WTC11 (cell line): ENCODE data around the gene DEFB132. TPM values are rescaled to one million over a fixed set of nuclear protein-coding genes. Genes with fewer than 3 reads are reported as not detected.

Experiments used
- ATAC-seq: fragments of 200-7000 bp; cut with Tn5 transposase; 2 replicates; pipeline ENCODE4 v1.10.0; 2021; ENCODE audit warnings: mild to moderate bottlenecking, moderate library complexity
- CTCF ChIA-PET: fragments of 300-600 bp; sonication (Branson Sonifier 250); formaldehyde crosslinking; loops from one replicate; lab custom pipeline; 2021; ENCODE audit warnings: antibody characterized with exemption; lab: Charles Lee
- POLR2A ChIA-PET: fragments of 350-600 bp; sonication (Branson Sonifier 250); formaldehyde crosslinking; loops from one replicate; lab custom pipeline; 2021; ENCODE audit warnings: antibody characterized with exemption; lab: Charles Lee
- DNase-seq: peaks from one replicate; pipeline ENCODE4 v3.0.0; 2021; ENCODE audit warnings: low spot score
- H3K27ac Mint-ChIP-seq: 2 replicates; pipeline ENCODE4 v1.8.0; 2021; ENCODE audit warnings: mixed read lengths
- H3K27me3 Mint-ChIP-seq: 2 replicates; pipeline ENCODE4 v1.8.0; 2021; ENCODE audit warnings: low read depth, mild to moderate bottlenecking, moderate library complexity, mixed read lengths
- H3K36me3 Mint-ChIP-seq: 2 replicates; pipeline ENCODE4 v1.8.0; 2021; ENCODE audit warnings: mixed read lengths
- H3K4me1 Mint-ChIP-seq: 2 replicates; pipeline ENCODE4 v1.8.0; 2022; ENCODE audit warnings: mixed read lengths
- H3K4me3 Mint-ChIP-seq: 2 replicates; pipeline ENCODE4 v1.8.0; 2021; ENCODE audit warnings: mild to moderate bottlenecking, moderate library complexity, mixed read lengths
- H3K9me3 Mint-ChIP-seq: 2 replicates; pipeline ENCODE4 v1.8.0; 2021; ENCODE audit warnings: mixed read lengths
- ATF6 ChIP-seq: sonication (generic); formaldehyde crosslinking; IDR thresholded peaks from 2 replicates; pipeline ENCODE4 v1.8.1; 2023; ENCODE audit warnings: mild to moderate bottlenecking, missing genetic modification reagents
- CREB1 ChIP-seq: sonication (generic); formaldehyde crosslinking; IDR thresholded peaks from 2 replicates; pipeline ENCODE4 v1.8.0; 2023; ENCODE audit warnings: mild to moderate bottlenecking, missing genetic modification reagents
- MXD4 ChIP-seq: fragments of 250-450 bp; sonication (Bioruptor Pico); IDR thresholded peaks from 2 replicates; pipeline ENCODE4 v1.8.0; 2021; ENCODE audit warnings: mild to moderate bottlenecking, moderate library complexity, borderline replicate concordance
- MYBL2 ChIP-seq: sonication (generic); formaldehyde crosslinking; IDR thresholded peaks from 2 replicates; pipeline ENCODE4 v1.8.1; 2023; ENCODE audit warnings: mild to moderate bottlenecking, moderate library complexity, missing genetic modification reagents
- NR1H2 ChIP-seq: sonication (generic); formaldehyde crosslinking; IDR thresholded peaks from 2 replicates; pipeline ENCODE4 v1.9.0; 2021; ENCODE audit warnings: mild to moderate bottlenecking, moderate library complexity, missing genetic modification reagents
- PRDM15 ChIP-seq: sonication (generic); formaldehyde crosslinking; IDR thresholded peaks from 2 replicates; pipeline ENCODE4 v1.8.0; 2022; ENCODE audit warnings: missing genetic modification reagents
- ZBTB21 ChIP-seq: sonication (generic); formaldehyde crosslinking; IDR thresholded peaks from 2 replicates; pipeline ENCODE4 v1.8.1; 2023; ENCODE audit warnings: mild to moderate bottlenecking, missing genetic modification reagents, borderline replicate concordance
- ZBTB43 ChIP-seq: sonication (generic); formaldehyde crosslinking; IDR thresholded peaks from 2 replicates; pipeline ENCODE4 v1.8.1; 2023; ENCODE audit warnings: mild to moderate bottlenecking, missing genetic modification reagents
- ZNF138 ChIP-seq: sonication (generic); formaldehyde crosslinking; conservative IDR thresholded peaks from 2 replicates; pipeline ENCODE4 v1.8.1; 2022; ENCODE audit warnings: mild to moderate bottlenecking, moderate library complexity, missing genetic modification reagents
- ZNF219 ChIP-seq: sonication (generic); formaldehyde crosslinking; IDR thresholded peaks from 2 replicates; pipeline ENCODE4 v1.8.0; 2023; ENCODE audit warnings: missing genetic modification reagents, mild to moderate bottlenecking, borderline replicate concordance
- ZNF512 ChIP-seq: sonication (generic); formaldehyde crosslinking; IDR thresholded peaks from 2 replicates; pipeline ENCODE4 v1.8.1; 2022; ENCODE audit warnings: missing genetic modification reagents, borderline replicate concordance
- total RNA-seq: library from RNA; stranded (reverse); gene quantifications from 3 replicates; pipeline ENCODE4 v1.2.3, GENCODE V29; 2021
- TF ChIP-seq, protein P1 (sequence below): fragments of 200-600 bp; IDR thresholded peaks from 2 replicates; pipeline ENCODE4 v1.8.0; 2022; ENCODE audit warnings: antibody characterized with exemption
- TF ChIP-seq, protein P2 (sequence below): fragments of 250-450 bp; sonication (Bioruptor Pico); IDR thresholded peaks from 2 replicates; pipeline ENCODE4 v1.9.0; 2021; ENCODE audit warnings: mild to moderate bottlenecking, borderline replicate concordance
- TF ChIP-seq, protein P3 (sequence below): sonication (generic); formaldehyde crosslinking; IDR thresholded peaks from 2 replicates; pipeline ENCODE4 v1.8.1; 2022; ENCODE audit warnings: low read depth, missing genetic modification reagents, borderline replicate concordance
- TF ChIP-seq, protein P4 (sequence below): sonication (generic); formaldehyde crosslinking; IDR thresholded peaks from 2 replicates; pipeline ENCODE4 v1.8.0; 2022; ENCODE audit warnings: mild to moderate bottlenecking, missing genetic modification reagents
- TF ChIP-seq, protein P5 (sequence below): sonication (generic); formaldehyde crosslinking; IDR thresholded peaks from 2 replicates; pipeline ENCODE4 v1.8.1; 2022; ENCODE audit warnings: mild to moderate bottlenecking, moderate library complexity, missing genetic modification reagents

The DEFB132 gene
- total RNA-seq, 1 experiment from 2014 or later: not detected

- CTCF ChIA-PET: interaction anchor here (1.0 to 6.5 kb wide), 5 partner anchors 13 to 33 kb away, joined by 3 to 55 read pairs (median 5); partner anchors contain the start of gene SOX12
- peaks cover 43% of the 10 kb centered on the region for H3K4me1 Mint-ChIP-seq
- POLR2A ChIA-PET: interaction anchor here (1.0 to 6.3 kb wide), 5 partner anchors 12 to 89 kb away, joined by 3 to 110 read pairs (median 8); partner anchors contain the start of gene SOX12
- peak within 1 kb of the TSS; percentile 100 for H3K27ac Mint-ChIP-seq
- DNase-seq (peak; percentile 88), ATAC-seq (peak; percentile 82)
- H3K4me3 Mint-ChIP-seq: peak within 1 kb of the TSS; percentile 100
- peaks cover 5% of the 10 kb centered on the region; the same call in 1 of the 2 replicates for H3K9me3 Mint-ChIP-seq
- peaks cover 13% of the 10 kb centered on the region for H3K36me3 Mint-ChIP-seq
- H3K27me3 Mint-ChIP-seq: peaks cover 37% of the 10 kb centered on the region
- TF ChIP-seq, protein P1, sequence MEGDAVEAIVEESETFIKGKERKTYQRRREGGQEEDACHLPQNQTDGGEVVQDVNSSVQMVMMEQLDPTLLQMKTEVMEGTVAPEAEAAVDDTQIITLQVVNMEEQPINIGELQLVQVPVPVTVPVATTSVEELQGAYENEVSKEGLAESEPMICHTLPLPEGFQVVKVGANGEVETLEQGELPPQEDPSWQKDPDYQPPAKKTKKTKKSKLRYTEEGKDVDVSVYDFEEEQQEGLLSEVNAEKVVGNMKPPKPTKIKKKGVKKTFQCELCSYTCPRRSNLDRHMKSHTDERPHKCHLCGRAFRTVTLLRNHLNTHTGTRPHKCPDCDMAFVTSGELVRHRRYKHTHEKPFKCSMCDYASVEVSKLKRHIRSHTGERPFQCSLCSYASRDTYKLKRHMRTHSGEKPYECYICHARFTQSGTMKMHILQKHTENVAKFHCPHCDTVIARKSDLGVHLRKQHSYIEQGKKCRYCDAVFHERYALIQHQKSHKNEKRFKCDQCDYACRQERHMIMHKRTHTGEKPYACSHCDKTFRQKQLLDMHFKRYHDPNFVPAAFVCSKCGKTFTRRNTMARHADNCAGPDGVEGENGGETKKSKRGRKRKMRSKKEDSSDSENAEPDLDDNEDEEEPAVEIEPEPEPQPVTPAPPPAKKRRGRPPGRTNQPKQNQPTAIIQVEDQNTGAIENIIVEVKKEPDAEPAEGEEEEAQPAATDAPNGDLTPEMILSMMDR: no peak
- TF ChIP-seq PRDM15 (CRISPR knock-in tag) (no peak), ZNF138 (CRISPR knock-in tag) (no peak), ATF6 (CRISPR knock-in tag) (0 out of 2 replicates have a peak, but pooled peaks have one; percentile 58), ZNF219 (CRISPR knock-in tag) (no peak), MYBL2 (CRISPR knock-in tag) (peak; percentile 84; the same call in 1 of the 2 replicates), NR1H2 (CRISPR knock-in tag) (no peak), MXD4 (CRISPR knock-in tag) (no peak), ZBTB43 (peak; percentile 66), ZBTB21 (CRISPR knock-in tag) (no peak), CREB1 (CRISPR knock-in tag) (peak; percentile 15; the same call in 1 of the 2 replicates), ZNF512 (CRISPR knock-in tag) (no peak)
- TF ChIP-seq, protein P2, sequence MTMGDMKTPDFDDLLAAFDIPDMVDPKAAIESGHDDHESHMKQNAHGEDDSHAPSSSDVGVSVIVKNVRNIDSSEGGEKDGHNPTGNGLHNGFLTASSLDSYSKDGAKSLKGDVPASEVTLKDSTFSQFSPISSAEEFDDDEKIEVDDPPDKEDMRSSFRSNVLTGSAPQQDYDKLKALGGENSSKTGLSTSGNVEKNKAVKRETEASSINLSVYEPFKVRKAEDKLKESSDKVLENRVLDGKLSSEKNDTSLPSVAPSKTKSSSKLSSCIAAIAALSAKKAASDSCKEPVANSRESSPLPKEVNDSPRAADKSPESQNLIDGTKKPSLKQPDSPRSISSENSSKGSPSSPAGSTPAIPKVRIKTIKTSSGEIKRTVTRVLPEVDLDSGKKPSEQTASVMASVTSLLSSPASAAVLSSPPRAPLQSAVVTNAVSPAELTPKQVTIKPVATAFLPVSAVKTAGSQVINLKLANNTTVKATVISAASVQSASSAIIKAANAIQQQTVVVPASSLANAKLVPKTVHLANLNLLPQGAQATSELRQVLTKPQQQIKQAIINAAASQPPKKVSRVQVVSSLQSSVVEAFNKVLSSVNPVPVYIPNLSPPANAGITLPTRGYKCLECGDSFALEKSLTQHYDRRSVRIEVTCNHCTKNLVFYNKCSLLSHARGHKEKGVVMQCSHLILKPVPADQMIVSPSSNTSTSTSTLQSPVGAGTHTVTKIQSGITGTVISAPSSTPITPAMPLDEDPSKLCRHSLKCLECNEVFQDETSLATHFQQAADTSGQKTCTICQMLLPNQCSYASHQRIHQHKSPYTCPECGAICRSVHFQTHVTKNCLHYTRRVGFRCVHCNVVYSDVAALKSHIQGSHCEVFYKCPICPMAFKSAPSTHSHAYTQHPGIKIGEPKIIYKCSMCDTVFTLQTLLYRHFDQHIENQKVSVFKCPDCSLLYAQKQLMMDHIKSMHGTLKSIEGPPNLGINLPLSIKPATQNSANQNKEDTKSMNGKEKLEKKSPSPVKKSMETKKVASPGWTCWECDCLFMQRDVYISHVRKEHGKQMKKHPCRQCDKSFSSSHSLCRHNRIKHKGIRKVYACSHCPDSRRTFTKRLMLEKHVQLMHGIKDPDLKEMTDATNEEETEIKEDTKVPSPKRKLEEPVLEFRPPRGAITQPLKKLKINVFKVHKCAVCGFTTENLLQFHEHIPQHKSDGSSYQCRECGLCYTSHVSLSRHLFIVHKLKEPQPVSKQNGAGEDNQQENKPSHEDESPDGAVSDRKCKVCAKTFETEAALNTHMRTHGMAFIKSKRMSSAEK: no peak
- TF ChIP-seq, protein P3, sequence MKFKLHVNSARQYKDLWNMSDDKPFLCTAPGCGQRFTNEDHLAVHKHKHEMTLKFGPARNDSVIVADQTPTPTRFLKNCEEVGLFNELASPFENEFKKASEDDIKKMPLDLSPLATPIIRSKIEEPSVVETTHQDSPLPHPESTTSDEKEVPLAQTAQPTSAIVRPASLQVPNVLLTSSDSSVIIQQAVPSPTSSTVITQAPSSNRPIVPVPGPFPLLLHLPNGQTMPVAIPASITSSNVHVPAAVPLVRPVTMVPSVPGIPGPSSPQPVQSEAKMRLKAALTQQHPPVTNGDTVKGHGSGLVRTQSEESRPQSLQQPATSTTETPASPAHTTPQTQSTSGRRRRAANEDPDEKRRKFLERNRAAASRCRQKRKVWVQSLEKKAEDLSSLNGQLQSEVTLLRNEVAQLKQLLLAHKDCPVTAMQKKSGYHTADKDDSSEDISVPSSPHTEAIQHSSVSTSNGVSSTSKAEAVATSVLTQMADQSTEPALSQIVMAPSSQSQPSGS: no peak
- TF ChIP-seq, protein P4, sequence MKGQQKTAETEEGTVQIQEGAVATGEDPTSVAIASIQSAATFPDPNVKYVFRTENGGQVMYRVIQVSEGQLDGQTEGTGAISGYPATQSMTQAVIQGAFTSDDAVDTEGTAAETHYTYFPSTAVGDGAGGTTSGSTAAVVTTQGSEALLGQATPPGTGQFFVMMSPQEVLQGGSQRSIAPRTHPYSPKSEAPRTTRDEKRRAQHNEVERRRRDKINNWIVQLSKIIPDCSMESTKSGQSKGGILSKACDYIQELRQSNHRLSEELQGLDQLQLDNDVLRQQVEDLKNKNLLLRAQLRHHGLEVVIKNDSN (CRISPR knock-in tag): peak; percentile 74; the same call in 1 of the 2 replicates
- TF ChIP-seq, protein P5, sequence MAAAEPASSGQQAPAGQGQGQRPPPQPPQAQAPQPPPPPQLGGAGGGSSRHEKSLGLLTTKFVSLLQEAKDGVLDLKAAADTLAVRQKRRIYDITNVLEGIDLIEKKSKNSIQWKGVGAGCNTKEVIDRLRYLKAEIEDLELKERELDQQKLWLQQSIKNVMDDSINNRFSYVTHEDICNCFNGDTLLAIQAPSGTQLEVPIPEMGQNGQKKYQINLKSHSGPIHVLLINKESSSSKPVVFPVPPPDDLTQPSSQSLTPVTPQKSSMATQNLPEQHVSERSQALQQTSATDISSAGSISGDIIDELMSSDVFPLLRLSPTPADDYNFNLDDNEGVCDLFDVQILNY (CRISPR knock-in tag): peak; percentile 88
These were observed 39.8 kb downstream of the DEFB132 start, which contains the start of gene ZCCHC3 for GRCh38 chr20:297098-297924. Gene ZCCHC3 (plus strand): TSS chr20:297570. CDS start chr20:297587, 17 bp downstream.
